GM12878 (cell line): ENCODE data around the gene SCAP. TPM values are rescaled to one million over a fixed set of nuclear protein-coding genes. Genes with fewer than 3 reads are reported as not detected.

Experiments
- ATAC-seq: fragments of 200-7000 bp; cut with Tn5 transposase; 3 replicates; pipeline ENCODE4 v1.9.1; 2020; ENCODE audit warnings: mild to moderate bottlenecking, moderate library complexity
- BruUV-seq: library from RNA; stranded (reverse); fragments of 400-500 nt; replicated peaks from 2 replicates; lab custom pipeline; 2021; lab: Mats Ljungman, UMichigan
- CTCF ChIA-PET: fragments of 300-600 bp; sonication (Branson Sonifier 250); formaldehyde crosslinking; extraction: SDS; loops from one replicate; lab custom pipeline; 2021; ENCODE audit warnings: inconsistent platforms; lab: Yijun Ruan, JAX
- POLR2A ChIA-PET: fragments of 350-600 bp; formaldehyde crosslinking; extraction: SDS; loops from one replicate; lab custom pipeline; 2021; ENCODE audit warnings: inconsistent platforms; lab: Charles Lee
- RAD21 ChIA-PET: fragments of 300-600 bp; sonication (Branson Sonifier 250); formaldehyde crosslinking; loops from one replicate; lab custom pipeline; 2023; ENCODE audit warnings: antibody characterized with exemption; ENCODE audit not compliant: unreplicated experiment; lab: Charles Lee
- SMC1A ChIA-PET: fragments of 300-600 bp; sonication (Branson Sonifier 250); formaldehyde crosslinking; loops from one replicate; lab custom pipeline; 2023; ENCODE audit not compliant: unreplicated experiment, uncharacterized antibody; lab: Charles Lee
- DNase-seq: peaks from one replicate; pipeline ENCODE4 v3.0.0-alpha.2; 2011; ENCODE audit warnings: low read depth, low spot score
- FAIRE-seq: peaks from 3 replicates; lab custom pipeline; 2011; peaks lifted over from hg19 to GRCh38; lab: Jason Lieb, UNC
- H2AFZ ChIP-seq: 2 replicates; pipeline ENCODE4 v1.6.0; 2011; ENCODE audit warnings: low read depth, low read length, control low read depth; ENCODE audit not compliant: control insufficient read depth
- H3K27ac ChIP-seq: 2 replicates; pipeline ENCODE4 v1.5.1; 2011; ENCODE audit warnings: control low read depth; ENCODE audit not compliant: control insufficient read depth, insufficient read depth
- H3K27me3 ChIP-seq, 2 experiments: replicated peaks in 1 of 2; 2 replicates each; pipeline versions ENCODE4 v1.6.0 to v1.6.1; 2011; ENCODE audit warnings: low read length in 1 of 2; ENCODE audit not compliant: control insufficient read depth in 2 of 2, insufficient read depth in 2 of 2
- H3K36me3 ChIP-seq, 2 experiments: 2 replicates each; pipeline ENCODE4 v1.5.1; 2011; ENCODE audit warnings: low read length in 1 of 2; ENCODE audit not compliant: control insufficient read depth in 2 of 2, insufficient read depth in 2 of 2
- H3K4me1 ChIP-seq: 2 replicates; pipeline ENCODE4 v1.6.1; 2011; ENCODE audit warnings: mild to moderate bottlenecking, low read length, moderate library complexity, mixed read lengths; ENCODE audit not compliant: control insufficient read depth, insufficient read depth
- H3K4me2 ChIP-seq: 2 replicates; pipeline ENCODE4 v1.6.0; 2011; ENCODE audit warnings: control low read depth; ENCODE audit not compliant: control insufficient read depth, insufficient read depth
- H3K4me3 ChIP-seq: fragments of 200-600 bp; sonication (generic); 2 replicates; pipeline ENCODE4 v1.5.1; 2016
- H3K79me2 ChIP-seq: 2 replicates; pipeline ENCODE4 v1.6.0; 2011; ENCODE audit warnings: low read length; ENCODE audit not compliant: control insufficient read depth, insufficient read depth
- H3K9ac ChIP-seq: 2 replicates; pipeline ENCODE4 v1.8.0; 2011; ENCODE audit warnings: low read length, control low read depth, mixed read lengths; ENCODE audit not compliant: control insufficient read depth, insufficient read depth
- H3K9me3 ChIP-seq: replicated peaks from 3 replicates; pipeline ENCODE4 v1.5.1; 2011; ENCODE audit warnings: mild to moderate bottlenecking, low read length; ENCODE audit not compliant: control insufficient read depth, insufficient read depth
- H4K20me1 ChIP-seq: 2 replicates; pipeline ENCODE4 v1.6.0; 2011; ENCODE audit not compliant: control insufficient read depth, insufficient read depth
- HCFC1 ChIP-seq: fragments of 150-350 bp; IDR thresholded peaks from 2 replicates; pipeline ENCODE4 v1.6.1; 2014; ENCODE audit warnings: low read length
- NRF1 ChIP-seq: conservative IDR thresholded peaks from 2 replicates; pipeline ENCODE4 v1.6.1; 2011; ENCODE audit warnings: mild to moderate bottlenecking, low read depth, low read length, improper control_type of control experiment
- POLR2A ChIP-seq: IDR thresholded peaks from 2 replicates; pipeline ENCODE4 v1.6.1; 2011; ENCODE audit warnings: low read depth, mild to moderate bottlenecking, low read length
- RAD21 ChIP-seq: IDR thresholded peaks from 2 replicates; pipeline ENCODE4 v1.6.1; 2011; ENCODE audit warnings: mild to moderate bottlenecking, low read depth, low read length, moderate library complexity; ENCODE audit not compliant: insufficient read depth
- SMAD5 ChIP-seq: IDR thresholded peaks from 2 replicates; pipeline ENCODE4 v1.6.1; 2016; ENCODE audit warnings: antibody characterized with exemption, low read depth
- SUPT20H ChIP-seq: IDR thresholded peaks from 2 replicates; pipeline ENCODE4 v1.6.1; 2011; ENCODE audit warnings: low read depth, mild to moderate bottlenecking, low read length, moderate library complexity, borderline replicate concordance; ENCODE audit not compliant: control insufficient read depth
- WGBS: methylation state at CpG from one replicate; pipeline ENCODE4 v1.1.6; 2016; ENCODE audit warnings: low lambda C conversion rate; ENCODE audit not compliant: insufficient replicate concordance, insufficient coverage; ENCODE audit errors: missing lambda C conversion rate; 5-methylcytosine and 5-hydroxymethylcytosine counted together
- in situ Hi-C: fragments of 300-500 bp; cut with MboI; formaldehyde crosslinking; loops from 9 replicates; pipeline ENCODE4 v1.14.3; 2018; ENCODE audit warnings: mixed read lengths
- intact Hi-C: fragments of 100-400 bp; cut with micrococcal nuclease; formaldehyde crosslinking; loops from one replicate; pipeline ENCODE4 v1.14.2; 2022; ENCODE audit not compliant: unreplicated experiment
- polyA plus RNA-seq, 11 experiments: library from polyadenylated mRNA; depleted of rRNA in 4 of 11; unstranded in 6 of 11; stranded (reverse) in 5 of 11; fragments of >200 nt; fragmentation: Nextera tagmentation in 4 of 11; fragmentation: Illumina TruSeq in 1 of 11; extraction: Ambion mirVana in 4 of 11; extraction: Trizol in 1 of 11; gene quantifications; 1 replicate in 1 of 11; 2 replicates in 10 of 11; pipeline versions ENCODE4 v1.2.1 to v1.2.3, GENCODE V29; 2011 to 2016; ENCODE audit warnings: inconsistent platforms in 2 of 11, missing spikeins in 2 of 11, low read depth in 1 of 11
- total RNA-seq, 4 experiments: library from RNA; depleted of rRNA in 3 of 4; stranded (reverse); fragments of >200 nt in 3 of 4; fragmentation: Illumina TruSeq in 1 of 4; extraction: Trizol in 1 of 4; gene quantifications; 2 replicates each; pipeline versions ENCODE4 v1.2.1 to v1.2.3, GENCODE V29; 2013 to 2021
- TF ChIP-seq, protein P1 (sequence below): fragments of 450-650 bp; formaldehyde crosslinking; IDR thresholded peaks from 2 replicates; pipeline ENCODE4 v1.5.0; 2022; ENCODE audit warnings: mild to moderate bottlenecking, missing genetic modification characterization

SCAP gene
- total and polyA plus RNA-seq, 10 of the 15 experiments (the other 5 are each of a cell fraction or from before 2014, with no cell fraction given), result 1.5 to 64.1 (median 27.9) TPM

DNA sequence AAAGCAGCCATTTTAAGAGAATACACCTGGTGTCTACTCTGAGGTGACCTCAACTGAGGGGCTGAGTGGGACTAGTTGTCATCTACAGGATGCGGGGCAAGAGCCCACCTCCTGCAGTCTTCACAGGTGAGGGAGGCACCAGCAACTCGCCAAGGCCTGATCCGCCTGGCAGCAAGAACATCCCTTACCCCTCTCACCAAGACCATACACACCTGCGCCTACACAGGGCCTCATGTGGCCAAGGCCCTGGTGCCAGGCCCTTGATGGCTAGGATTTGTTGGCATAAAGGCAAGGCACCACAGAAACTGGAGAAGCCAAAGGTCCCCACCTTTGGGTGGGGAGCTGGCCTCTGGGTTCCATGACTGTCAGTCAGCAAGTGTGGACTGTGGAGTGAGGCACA, 19.4 kb upstream of the SCAP start:
- Histone ChIP-seq H3K27ac (no peak overlapping the region), H4K20me1 (no peaks in the 10 kb centered on the region), H3K9me3 (no peaks in the 10 kb centered on the region), H3K9ac (no peak overlapping the region), H3K4me1 (peaks cover 3% of the 10 kb centered on the region), H2AFZ (no peak overlapping the region), H3K36me3 (peaks cover 17 to 21% of the 10 kb centered on the region in 2 experiments; a peak in 3 of 4 replicates), H3K79me2 (no peaks in the 10 kb centered on the region), H3K4me2 (no peak overlapping the region), H3K4me3 (no peak overlapping the region), H3K27me3 (no peaks in the 10 kb centered on the region)
- intact Hi-C loops (no loop called here), in situ Hi-C loops (no loop called here)
- no TSS peak for BruUV-seq
- CTCF ChIA-PET, result interaction anchor here (2.6 kb wide), 1 partner anchor 74 kb away, joined by 10 read pairs; no protein-coding TSS in a partner anchor
- POLR2A ChIA-PET, result no interaction called here
- no peak for ATAC-seq
- WGBS, result 98% methylated on average over 4 of the region's 4 CpGs
- RAD21 ChIA-PET, result no interaction called here
- no peak for DNase-seq
- no peak for TF ChIP-seq SUPT20H
- TF ChIP-seq HCFC1, result no peak
- no peak for TF ChIP-seq SMAD5
- TF ChIP-seq, protein P1, sequence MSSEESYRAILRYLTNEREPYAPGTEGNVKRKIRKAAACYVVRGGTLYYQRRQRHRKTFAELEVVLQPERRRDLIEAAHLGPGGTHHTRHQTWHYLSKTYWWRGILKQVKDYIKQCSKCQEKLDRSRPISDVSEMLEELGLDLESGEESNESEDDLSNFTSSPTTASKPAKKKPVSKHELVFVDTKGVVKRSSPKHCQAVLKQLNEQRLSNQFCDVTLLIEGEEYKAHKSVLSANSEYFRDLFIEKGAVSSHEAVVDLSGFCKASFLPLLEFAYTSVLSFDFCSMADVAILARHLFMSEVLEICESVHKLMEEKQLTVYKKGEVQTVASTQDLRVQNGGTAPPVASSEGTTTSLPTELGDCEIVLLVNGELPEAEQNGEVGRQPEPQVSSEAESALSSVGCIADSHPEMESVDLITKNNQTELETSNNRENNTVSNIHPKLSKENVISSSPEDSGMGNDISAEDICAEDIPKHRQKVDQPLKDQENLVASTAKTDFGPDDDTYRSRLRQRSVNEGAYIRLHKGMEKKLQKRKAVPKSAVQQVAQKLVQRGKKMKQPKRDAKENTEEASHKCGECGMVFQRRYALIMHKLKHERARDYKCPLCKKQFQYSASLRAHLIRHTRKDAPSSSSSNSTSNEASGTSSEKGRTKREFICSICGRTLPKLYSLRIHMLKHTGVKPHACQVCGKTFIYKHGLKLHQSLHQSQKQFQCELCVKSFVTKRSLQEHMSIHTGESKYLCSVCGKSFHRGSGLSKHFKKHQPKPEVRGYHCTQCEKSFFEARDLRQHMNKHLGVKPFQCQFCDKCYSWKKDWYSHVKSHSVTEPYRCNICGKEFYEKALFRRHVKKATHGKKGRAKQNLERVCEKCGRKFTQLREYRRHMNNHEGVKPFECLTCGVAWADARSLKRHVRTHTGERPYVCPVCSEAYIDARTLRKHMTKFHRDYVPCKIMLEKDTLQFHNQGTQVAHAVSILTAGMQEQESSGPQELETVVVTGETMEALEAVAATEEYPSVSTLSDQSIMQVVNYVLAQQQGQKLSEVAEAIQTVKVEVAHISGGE (CRISPR knock-in tag), result no peak
- peak; percentile 41; the same call in 1 of the 2 replicates for TF ChIP-seq POLR2A
- TF ChIP-seq RAD21, result no peak
- TF ChIP-seq NRF1, result no peak
- SMC1A ChIA-PET, result no interaction called here
- FAIRE-seq, result no peak
